ENCODE data around the gene SLX4IP.

DNA sequence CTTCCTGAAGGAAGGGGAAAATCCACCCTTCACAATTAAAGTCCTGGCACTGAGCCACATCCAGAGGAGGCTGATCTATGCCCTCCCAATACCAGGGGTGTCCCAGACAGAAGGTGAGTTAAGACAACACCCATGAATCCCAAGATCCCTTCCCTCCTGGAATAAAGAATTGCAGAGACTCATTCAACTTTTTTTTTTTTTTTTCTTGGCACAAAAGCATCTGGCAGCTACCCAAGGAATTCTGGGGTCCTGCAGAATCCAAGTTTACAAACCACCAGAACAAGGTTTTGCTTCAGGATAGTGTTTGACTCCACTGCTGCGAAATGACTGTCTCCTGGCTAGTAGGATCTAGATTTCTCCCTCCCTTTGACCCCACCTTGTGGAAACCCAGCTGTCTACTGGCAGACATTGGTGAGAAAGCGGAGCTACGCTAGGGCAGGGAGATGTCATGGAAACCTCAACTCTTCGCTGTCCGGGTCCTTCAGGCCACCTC lies 201.3 kb downstream of the SLX4IP start:
- TF ChIP-seq SIN3A (IDR thresholded peaks at IDR 0.05; ENCODE audit: borderline replicate concordance, insufficient read depth, low read length): no peak
- TF ChIP-seq TAF1 (IDR thresholded peaks at IDR 0.05; ENCODE audit: borderline replicate concordance, insufficient read depth, low read length): no peak

Data from PFSK-1 (cell line).